SHP77 treated with DMSO at 0.1 percent for 48 hours (cell line): ENCODE results near the gene LUC7L2.
"Not testable (repeated sequence)": the region's sequence is repeated elsewhere in the genome, so short reads cannot be mapped to it uniquely, and the experiment has no call there.

Experiments used
- DNase-seq: peaks from one replicate; lab custom pipeline; 2025; lab: John Stamatoyannopoulos, UW

The LUC7L2 gene

GRCh38 chr7:139359366-139360209, at the start of gene LUC7L2:
LUC7L2 (plus strand) TSS chr7:139359894; CDS start chr7:139360262, 368 bp downstream.
- peak; percentile 95 for DNase-seq

GRCh38 chr7:139317939-139318505, 41.7 kb upstream of the LUC7L2 start:
- DNase-seq = no peak

GRCh38 chr7:139321071-139321745, 38.5 kb upstream of the LUC7L2 start:
- DNase-seq = no peak

GRCh38 chr7:139324709-139325108, 35.0 kb upstream of the LUC7L2 start:
- DNase-seq = not testable (repeated sequence)

- no peak for DNase-seq
Observed at GRCh38 chr7:139328375-139328774, 31.3 kb upstream of the LUC7L2 start.

GRCh38 chr7:139329119-139329518, 30.6 kb upstream of the LUC7L2 start:
- no peak for DNase-seq

- no peak for DNase-seq
Observed at GRCh38 chr7:139330333-139331030, 29.2 kb upstream of the LUC7L2 start.

GRCh38 chr7:139332697-139333359, 26.9 kb upstream of the LUC7L2 start:
- no peak for DNase-seq

GRCh38 chr7:139333443-139333842, 26.3 kb upstream of the LUC7L2 start:
- not testable (repeated sequence) for DNase-seq

- no peak for DNase-seq
Observed at GRCh38 chr7:139334399-139335150, 25.1 kb upstream of the LUC7L2 start.

GRCh38 chr7:139339025-139339424, 20.7 kb upstream of the LUC7L2 start:
- DNase-seq = no peak

GRCh38 chr7:139339698-139340036, 20.0 kb upstream of the LUC7L2 start:
- no peak for DNase-seq

- peak; percentile 100 for DNase-seq
Observed at GRCh38 chr7:139340037-139340807, 19.5 kb upstream of the LUC7L2 start.

GRCh38 chr7:139340808-139341057, 19.0 kb upstream of the LUC7L2 start:
- no peak for DNase-seq

GRCh38 chr7:139341058-139341775, 18.5 kb upstream of the LUC7L2 start, which contains the start of gene FMC1:
FMC1 (plus strand) TSS chr7:139341337; CDS start chr7:139341385, 48 bp downstream.
- peak; percentile 38 for DNase-seq

- DNase-seq = peak; percentile 69
Observed at GRCh38 chr7:139341776-139342226, 17.9 kb upstream of the LUC7L2 start.

GRCh38 chr7:139345042-139345441, 14.7 kb upstream of the LUC7L2 start:
- DNase-seq = no peak

- DNase-seq = no peak
Observed at GRCh38 chr7:139351027-139351426, 8.7 kb upstream of the LUC7L2 start.

GRCh38 chr7:139354729-139355128, 5.0 kb upstream of the LUC7L2 start:
- no peak for DNase-seq

GRCh38 chr7:139355320-139355719, 4.4 kb upstream of the LUC7L2 start:
- DNase-seq = no peak
